ENCODE results near the gene SRGAP1. TPM values are rescaled to one million over a fixed set of nuclear protein-coding genes. Genes with fewer than 3 reads are reported as not detected.
A peak's percentile ranks its signal among the peaks of the same experiment; 100 is the strongest.
"Not testable (repeated sequence)": the region's sequence is repeated elsewhere in the genome, so short reads cannot be mapped to it uniquely, and the experiment has no call there.

The SRGAP1 gene
- total RNA-seq, 1 donor from 2014 or later = 2.2 TPM

DNA sequence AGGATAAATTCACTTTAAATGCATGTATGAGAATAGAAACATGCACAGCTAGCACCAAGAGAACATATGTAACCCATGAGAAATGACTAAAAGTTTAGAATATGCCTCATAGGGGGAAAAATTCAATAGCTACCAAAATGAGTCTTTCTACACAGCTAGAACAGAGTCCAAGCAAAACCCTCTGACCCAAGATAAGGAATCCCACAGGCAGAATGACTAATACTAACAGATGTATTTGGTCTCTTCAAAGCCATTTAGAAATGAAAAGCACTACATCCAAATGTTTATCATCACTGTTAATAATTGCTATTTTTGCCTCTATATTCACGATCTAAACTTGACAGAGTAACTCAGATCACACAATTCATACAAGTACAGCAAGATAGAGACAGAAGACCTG lies 333.6 kb downstream of the SRGAP1 start:
- no peak for ATAC-seq
- intact Hi-C loops (cut with DNase I) = loop anchor here (10.0 kb wide), 1 partner anchor 73 kb away; no protein-coding TSS in a partner anchor
- DNase-seq (ENCODE audit: missing footprints) = no peak

DNA sequence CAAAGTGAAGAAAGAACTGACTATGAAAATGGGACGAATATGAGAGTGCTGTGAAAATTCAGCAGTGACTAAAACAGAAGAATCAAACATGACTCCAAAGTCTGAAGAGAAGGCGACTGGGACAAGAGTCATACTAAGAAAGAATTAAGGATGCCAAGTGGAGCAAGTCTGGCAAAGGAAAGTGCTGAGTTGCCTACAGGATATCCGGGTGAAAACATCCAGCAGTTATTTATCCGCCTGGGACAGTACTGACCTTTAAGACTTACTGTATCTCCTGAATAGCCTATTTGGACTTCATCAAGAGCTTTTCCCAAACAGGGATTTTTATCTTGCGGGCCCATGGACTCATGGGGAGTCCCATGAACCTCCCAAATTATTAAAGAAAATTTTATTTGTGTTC lies 336.5 kb downstream of the SRGAP1 start:
- peak; percentile 87 for ATAC-seq
- no peak for DNase-seq (ENCODE audit: missing footprints)
- intact Hi-C loops (cut with DNase I) = loop anchor here (2.0 to 5.0 kb wide), 2 partner anchors 76 to 336 kb away; partner anchors contain the start of gene SRGAP1

DNA sequence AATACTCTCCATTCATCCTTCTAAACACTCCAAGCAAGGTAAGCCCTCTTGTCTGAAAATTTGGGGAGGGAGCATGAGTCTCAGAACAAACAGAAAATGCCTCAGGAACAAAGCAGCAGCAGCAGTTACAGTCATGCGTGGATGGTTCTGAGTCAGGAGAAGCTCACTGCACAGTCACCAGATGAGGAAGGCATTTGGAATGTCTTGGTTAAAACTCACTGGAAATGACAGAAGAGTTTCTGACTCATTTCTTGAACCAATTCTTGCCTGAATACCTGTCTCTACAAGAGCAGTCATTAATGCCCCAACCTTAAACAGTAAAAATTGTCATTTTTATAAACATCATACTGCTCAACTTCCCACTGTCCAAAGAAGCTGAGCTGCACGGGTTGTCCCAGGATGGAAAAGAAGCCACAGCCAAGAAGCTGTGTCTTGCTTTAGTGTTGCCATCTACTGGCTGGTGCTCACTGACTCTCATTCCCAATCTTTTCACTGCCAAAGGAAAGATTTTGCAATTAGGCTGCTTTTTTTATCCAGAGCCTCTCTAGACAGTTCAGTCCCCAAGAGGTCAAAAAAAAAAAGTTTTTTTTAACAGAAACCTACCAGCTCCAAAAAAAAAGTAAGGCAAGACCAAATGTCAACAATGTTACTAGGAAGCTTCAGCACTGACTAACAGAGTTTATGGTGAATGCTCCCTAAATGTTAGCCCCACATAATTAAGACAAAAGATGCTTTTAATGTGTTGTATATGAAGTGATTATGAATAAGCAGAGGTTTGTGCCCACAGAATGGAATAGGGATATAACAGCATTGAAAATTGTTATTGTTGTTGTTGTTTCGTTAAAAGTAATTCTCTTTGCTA lies 337.2 kb downstream of the SRGAP1 start:
- ATAC-seq (peak; percentile 90), DNase-seq (ENCODE audit: missing footprints) (no peak)
- intact Hi-C loops (cut with DNase I) = loop anchor here (2.0 to 5.0 kb wide), 2 partner anchors 76 to 337 kb away; partner anchors contain the start of gene SRGAP1

DNA sequence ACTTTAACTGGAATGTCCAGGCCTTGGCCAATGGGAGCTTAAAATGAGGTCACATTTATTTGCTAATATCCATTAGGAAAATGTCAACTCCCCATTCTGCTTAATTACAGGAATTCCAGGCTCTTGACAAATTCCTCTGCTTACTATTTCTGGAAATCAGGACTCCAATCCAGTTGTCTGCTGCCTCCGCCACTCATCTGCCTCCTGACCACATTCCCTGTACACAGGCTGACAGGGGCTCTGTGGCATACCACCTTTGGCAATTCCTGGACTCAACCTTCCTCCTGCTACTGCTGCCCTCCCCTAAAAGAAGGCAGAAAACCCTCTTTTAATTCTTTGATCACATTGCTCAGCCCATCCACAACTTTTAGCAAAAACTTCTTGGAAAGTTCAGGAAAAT lies 339.7 kb downstream of the SRGAP1 start:
- DNase-seq (ENCODE audit: missing footprints) (no peak), ATAC-seq (no peak)
- intact Hi-C loops (cut with DNase I) = loop anchor here (5.0 kb wide), 1 partner anchor 73 kb away; no protein-coding TSS in a partner anchor

DNA sequence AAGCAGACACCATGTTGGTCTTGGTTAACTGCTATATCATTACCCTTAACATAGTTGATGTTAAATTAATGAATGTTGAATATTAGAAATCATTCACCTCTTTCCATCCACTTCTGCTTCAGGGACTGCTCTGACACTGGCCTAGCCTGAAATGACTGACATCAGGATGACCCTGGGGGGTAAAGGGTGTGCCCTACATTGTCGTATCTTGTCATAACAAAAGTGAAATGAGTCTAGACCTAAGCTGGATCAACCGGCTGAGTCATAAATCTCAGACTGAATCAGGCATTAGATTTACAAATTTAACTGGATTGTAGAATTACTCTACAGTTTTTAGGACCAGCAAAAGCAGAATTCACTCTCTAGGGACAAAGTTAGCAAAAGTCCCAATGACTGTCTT lies 342.3 kb downstream of the SRGAP1 start:
- ATAC-seq (no peak), DNase-seq (ENCODE audit: missing footprints) (no peak)
- intact Hi-C loops (cut with DNase I) = no loop called here

DNA sequence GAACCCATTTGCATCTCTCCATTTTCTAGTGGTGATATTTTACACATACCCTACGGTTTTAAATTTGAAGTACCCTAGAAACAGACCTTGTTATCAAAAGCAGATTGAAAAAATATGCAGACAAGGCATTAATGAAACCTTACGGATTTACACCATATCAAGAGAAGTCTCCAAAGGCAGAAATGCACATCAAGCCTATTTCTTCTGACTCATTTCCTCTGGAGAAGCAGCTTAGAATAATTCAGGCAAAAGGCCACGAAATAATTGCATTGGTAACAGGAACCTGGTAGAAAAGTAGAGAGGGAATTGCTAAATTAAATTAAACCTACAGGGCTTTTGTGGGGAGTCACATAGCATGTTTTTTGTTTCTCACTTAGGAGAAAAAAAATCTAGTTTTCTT lies 342.9 kb downstream of the SRGAP1 start:
- intact Hi-C loops (cut with DNase I) = no loop called here
- no peak for ATAC-seq
- DNase-seq (ENCODE audit: missing footprints) = no peak

DNA sequence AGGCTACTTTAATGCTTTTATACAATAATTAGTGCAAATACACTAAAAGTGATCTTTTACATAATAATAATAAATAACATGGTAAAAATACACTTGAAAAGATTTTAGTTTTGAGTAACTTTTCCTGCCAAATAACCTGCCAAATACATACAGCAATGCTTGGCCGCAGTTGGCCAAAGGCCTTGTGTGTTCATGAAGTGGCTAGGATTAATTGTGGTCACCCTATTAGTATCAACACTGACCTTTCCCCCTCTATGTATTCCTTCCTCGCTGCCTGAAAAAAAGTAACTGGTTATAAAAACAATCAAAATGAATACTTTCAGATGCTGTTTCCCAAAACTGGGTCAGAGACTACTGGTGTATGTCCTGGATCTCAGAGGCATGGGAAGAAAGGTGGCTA lies 343.3 kb downstream of the SRGAP1 start:
- no peak for DNase-seq (ENCODE audit: missing footprints)
- intact Hi-C loops (cut with DNase I) = no loop called here
- no peak for ATAC-seq

DNA sequence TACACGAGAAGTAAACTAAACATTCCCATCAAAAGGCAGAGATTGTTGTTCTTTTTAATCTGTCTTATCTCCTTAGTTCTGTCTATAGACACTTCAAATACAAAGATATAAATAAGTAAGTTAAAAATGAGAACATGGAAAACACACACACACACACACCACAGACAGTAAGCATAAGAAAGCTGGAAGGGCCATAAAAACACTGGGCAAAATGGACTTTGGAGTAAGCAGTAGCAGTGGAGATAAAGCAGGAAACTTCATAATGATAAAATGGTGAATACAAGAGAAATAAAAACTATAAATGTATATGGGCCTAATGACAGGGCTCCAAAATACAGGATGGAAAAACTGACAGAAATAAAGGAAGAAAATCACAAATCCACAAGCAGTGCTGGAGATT lies 345.0 kb downstream of the SRGAP1 start:
- no peak for ATAC-seq
- no peak for DNase-seq (ENCODE audit: missing footprints)
- intact Hi-C loops (cut with DNase I) = no loop called here

DNA sequence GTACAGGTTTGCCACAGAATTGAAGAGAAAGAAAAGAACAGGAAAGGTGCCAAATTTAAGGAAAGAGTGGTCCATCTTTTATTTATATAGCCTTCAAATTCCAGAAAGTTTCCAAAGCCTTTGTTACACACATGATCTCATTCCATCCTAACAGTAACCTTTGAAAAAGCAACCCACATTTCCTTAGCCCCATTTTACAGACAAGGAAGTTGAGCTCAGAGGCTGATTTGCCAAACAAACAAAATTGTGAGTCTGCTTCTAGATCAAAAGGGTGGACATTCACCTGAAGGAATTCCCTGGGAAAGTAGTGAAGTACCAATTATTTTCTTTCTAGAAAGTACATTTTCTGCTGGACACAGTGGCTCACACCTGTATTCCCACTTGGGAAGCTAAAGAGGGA lies 345.6 kb downstream of the SRGAP1 start:
- no peak for ATAC-seq
- intact Hi-C loops (cut with DNase I) = no loop called here
- DNase-seq (ENCODE audit: missing footprints) = no peak

DNA sequence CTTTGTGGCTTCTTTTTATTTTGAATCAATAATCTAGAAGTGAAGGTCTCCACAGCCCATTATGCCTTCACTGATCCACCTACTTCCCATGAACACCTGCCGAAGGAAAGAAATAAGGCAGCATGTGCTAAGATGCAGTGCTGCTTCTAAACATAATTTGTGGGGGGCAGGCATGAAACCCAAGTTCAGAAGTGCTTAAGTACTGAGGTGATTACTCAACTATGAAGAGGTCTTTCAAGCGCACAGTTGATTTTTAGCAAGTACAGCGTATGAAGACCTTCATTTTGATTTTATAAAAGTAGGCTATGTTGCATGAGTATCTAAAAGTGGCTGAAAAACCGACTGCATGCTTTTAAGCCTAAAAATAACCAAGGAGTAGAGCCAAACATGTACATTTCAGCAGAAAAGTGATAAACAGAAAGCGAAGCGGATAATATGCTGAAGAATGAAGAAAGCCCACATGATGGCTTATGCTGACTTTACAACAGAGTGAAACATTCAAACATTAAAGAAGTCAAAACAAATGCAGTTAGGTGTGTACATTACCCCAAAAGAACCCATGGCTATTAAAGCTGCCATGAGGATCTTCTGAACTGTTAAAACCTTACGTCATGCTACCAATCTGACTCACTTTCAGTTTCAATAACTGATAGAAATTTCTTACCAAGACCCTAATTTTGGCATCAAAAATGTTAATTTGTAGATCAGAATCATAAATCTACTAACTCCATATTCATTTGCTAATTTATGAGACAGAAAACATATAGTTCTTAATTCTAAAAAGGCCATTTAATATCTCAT lies 348.3 kb downstream of the SRGAP1 start:
- ATAC-seq = no peak
- no peak for DNase-seq (ENCODE audit: missing footprints)
- intact Hi-C loops (cut with DNase I) = no loop called here

DNA sequence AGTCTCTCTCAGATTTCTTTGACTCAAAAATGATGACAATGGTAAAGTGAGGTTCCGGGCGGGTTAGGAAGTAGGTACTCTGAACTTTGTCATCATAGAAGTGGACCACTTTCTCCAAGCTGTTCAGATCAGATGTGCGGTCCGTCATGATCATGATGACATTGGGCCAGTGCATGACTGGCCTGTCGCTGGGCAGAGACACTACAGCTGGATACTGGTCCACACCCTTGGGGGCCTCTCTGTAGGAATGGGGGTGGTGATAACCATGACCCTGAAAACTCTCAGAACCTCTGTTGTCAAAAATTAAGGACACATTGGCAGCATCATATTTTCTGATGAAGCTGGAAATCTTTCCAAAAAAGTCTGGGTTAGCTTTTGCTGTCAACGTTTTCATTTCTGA lies 349.4 kb downstream of the SRGAP1 start:
- intact Hi-C loops (cut with DNase I) = no loop called here
- DNase-seq (ENCODE audit: missing footprints) (no peak), ATAC-seq (peak; percentile 65)

DNA sequence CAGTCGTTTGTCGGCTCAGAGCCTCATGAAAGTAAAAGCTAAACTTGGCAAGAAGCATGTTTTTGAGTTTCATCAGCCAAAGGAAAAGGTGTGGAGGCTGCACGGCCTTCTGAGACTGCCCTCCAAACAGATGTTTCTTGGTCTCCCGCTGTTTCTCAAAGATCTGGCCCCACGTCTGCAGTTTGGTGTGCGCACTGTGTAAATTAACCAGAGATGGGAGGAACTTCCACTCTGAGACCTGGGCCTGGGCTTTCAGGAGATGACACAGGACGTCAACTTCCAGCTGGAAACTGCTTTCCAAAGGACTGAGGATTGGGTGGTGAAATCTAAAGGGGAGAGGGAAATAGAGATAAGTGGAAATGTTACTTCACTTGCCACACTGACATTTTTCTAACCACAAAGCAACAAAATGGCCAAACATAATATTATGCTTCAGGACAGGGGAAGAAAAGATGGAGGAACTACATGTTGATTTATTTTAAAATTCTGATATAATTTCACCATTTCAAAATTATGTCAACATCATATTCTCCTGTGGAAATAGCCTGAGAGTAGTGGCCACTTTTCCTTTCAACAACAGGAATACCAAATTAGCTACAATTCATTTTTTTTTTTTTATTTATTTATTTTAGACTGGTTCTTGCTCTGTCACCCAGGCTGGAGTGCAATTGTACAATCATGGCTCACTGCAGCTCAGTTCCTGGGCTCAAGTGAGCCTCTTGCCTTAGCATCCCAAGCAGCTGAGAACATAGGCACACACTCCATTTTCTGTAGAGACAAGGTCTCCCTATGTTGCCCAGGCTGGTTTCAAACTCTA lies 350.0 kb downstream of the SRGAP1 start:
- intact Hi-C loops (cut with DNase I) = no loop called here
- DNase-seq (ENCODE audit: missing footprints) = no peak
- peak; percentile 78 for ATAC-seq

DNA sequence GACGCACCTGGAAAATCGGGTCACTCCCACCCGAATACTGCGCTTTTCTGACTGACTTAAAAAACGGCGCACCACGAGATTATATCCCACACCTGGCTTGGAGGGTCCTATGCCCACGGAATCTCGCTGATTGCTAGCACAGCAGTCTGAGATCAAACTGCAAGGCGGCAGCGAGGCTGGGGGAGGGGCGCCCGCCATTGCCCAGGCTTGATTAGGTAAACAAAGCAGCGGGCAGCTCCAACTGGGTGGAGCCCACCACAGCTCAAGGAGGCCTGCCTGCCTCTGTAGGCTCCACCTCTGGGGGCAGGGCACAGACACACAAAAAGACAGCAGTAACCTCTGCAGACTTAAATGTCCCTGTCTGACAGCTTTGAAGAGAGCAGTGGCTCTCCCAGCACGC lies 351.3 kb downstream of the SRGAP1 start:
- intact Hi-C loops (cut with DNase I); ATAC-seq; DNase-seq (ENCODE audit: missing footprints): not testable (repeated sequence)

DNA sequence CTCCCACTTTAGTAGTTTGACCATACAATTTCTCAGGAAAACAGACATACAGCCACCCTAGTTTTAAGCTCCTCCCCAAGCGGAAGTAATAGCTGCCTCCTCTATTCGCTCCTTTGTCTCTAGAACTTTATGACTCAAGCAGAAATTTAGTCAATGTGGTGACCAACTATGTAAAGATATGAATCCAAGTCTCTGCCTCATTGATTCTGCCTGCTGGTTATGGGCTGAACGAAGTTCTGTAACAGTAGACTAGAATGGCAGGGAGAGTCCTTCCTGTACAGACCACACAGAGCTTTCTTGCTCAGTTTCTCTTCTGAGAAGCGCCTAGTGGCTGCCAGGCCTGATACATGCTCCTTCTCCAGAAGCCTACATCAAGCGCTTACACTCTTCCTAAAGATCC lies 358.5 kb downstream of the SRGAP1 start:
- intact Hi-C loops (cut with DNase I) = no loop called here
- DNase-seq (ENCODE audit: missing footprints) = no peak
- no peak for ATAC-seq

DNA sequence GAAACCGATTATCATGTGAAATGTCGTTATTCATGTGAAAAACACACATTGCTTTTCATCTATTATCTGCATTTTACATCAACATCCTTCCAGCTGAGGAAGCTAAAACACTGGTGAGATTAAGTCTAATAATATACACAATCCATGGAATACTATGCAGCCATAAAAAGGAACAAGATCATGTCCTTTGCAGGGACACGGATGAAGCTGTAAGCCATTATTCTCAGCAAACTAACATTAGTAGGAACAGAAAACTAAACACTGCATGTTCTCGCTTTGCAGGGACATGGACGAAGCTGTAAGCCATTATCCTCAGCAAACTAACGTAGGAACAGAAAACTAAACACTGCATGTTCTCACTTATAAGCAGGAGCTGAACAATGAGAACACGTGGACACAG lies 359.3 kb downstream of the SRGAP1 start:
- intact Hi-C loops (cut with DNase I) = no loop called here

DNA sequence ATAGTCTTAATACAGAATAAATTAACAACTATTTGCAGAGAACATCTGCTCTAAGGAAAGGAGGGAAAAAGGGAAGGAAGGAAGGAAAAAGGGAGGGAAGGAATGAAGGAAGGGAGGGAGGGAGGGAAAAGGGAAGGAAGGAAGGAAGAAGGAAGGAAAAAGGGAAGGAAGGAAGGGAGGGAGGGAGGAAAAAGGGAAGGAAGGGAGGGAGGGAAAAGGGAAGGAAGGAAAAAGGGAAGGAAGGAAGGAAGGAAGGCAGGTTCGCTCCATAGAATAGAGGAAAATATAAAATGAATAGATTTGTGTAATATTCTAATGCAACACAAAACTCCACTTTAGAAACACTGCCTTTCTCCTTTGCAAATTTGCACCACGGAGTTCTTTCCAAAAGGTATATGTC lies 361.0 kb downstream of the SRGAP1 start:
- ATAC-seq (no peak), DNase-seq (ENCODE audit: missing footprints) (no peak)
- intact Hi-C loops (cut with DNase I) = no loop called here

More for the DNA sequence above, 359.3 kb downstream of the SRGAP1 start:
- no peak for DNase-seq (ENCODE audit: missing footprints)
- ATAC-seq = no peak

DNA sequence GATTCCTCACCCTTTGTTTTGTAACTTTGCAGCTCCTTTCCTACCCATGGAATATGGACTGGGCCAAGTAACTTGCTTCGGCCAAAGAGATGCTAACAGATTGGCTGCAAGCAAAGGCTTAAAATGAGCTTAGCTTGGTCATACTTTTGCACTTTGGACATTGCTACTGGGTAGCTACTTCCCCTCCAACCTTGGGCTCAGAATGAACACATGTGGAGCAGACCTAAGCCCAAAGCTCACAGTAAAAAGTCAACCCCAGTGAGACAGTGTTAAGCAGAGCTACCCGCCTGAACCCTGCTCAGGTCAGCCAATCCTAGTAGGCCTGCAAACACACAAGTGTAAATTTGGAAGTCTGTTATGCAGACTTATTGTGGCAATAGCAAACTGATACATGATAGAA lies 363.0 kb downstream of the SRGAP1 start:
- intact Hi-C loops (cut with DNase I) = no loop called here
- no peak for ATAC-seq
- no peak for DNase-seq (ENCODE audit: missing footprints)

Data from Right ventricle myocardium inferior (tissue), 1 donor.